ENCODE data around the gene TAF6.

TAF6 gene

GRCh38 chr7:100093054-100093453 lies 26.1 kb downstream of the TAF6 start:
- ATAC-seq (ENCODE audit: low read depth) (no peak), DNase-seq (ENCODE audit: low spot score) (no peak)
- H3K36me3 ChIP-seq (ENCODE audit: low read depth) = peaks cover 79% of the 10 kb centered on the region
- H3K4me3 ChIP-seq (ENCODE audit: severe bottlenecking) = no peak overlapping the region
- H3K27me3 ChIP-seq (ENCODE audit: insufficient read depth, poor library complexity, severe bottlenecking) = no peaks in the 10 kb centered on the region
- TF ChIP-seq, protein P1, sequence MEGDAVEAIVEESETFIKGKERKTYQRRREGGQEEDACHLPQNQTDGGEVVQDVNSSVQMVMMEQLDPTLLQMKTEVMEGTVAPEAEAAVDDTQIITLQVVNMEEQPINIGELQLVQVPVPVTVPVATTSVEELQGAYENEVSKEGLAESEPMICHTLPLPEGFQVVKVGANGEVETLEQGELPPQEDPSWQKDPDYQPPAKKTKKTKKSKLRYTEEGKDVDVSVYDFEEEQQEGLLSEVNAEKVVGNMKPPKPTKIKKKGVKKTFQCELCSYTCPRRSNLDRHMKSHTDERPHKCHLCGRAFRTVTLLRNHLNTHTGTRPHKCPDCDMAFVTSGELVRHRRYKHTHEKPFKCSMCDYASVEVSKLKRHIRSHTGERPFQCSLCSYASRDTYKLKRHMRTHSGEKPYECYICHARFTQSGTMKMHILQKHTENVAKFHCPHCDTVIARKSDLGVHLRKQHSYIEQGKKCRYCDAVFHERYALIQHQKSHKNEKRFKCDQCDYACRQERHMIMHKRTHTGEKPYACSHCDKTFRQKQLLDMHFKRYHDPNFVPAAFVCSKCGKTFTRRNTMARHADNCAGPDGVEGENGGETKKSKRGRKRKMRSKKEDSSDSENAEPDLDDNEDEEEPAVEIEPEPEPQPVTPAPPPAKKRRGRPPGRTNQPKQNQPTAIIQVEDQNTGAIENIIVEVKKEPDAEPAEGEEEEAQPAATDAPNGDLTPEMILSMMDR (IDR thresholded peaks at IDR 0.05; ENCODE audit: poor library complexity, severe bottlenecking) = no peak
- H3K4me1 ChIP-seq (ENCODE audit: insufficient read depth, poor library complexity, severe bottlenecking) = peaks cover 4% of the 10 kb centered on the region
- no peak overlapping the region for H3K27ac ChIP-seq (ENCODE audit: poor library complexity, severe bottlenecking)
- no peaks in the 10 kb centered on the region for H3K9me3 ChIP-seq (ENCODE audit: severe bottlenecking)

DNA sequence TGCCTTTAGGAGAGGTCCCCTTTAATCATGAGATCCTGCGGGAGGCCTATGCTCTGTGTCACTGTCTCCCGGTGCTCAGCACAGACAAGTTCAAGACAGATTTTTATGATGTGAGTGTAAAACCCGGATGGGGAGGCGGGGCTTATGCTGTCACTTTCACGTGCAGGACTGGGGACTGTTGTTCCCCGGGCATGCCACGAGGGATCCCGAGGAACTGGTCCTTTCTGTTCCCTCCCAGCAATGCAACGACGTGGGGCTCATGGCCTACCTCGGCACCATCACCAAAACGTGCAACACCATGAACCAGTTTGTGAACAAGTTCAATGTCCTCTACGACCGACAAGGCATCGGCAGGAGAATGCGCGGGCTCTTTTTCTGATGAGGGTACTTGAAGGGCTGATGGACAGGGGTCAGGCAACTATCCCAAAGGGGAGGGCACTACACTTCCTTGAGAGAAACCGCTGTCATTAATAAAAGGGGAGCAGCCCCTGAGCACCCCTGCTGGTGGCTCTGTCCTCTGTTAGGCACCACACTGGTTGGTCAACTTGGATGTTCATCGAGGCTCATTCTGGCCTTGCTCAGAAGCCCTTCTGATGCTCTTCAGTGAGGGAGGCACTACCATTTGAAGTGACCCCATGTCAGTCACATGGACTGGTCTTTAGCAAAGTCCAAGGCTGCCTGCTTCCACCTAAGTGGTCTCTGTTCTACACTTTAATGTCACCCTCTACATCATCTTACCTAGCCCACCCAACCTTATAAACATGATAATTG lies 27.6 kb downstream of the TAF6 start:
- H3K4me1 ChIP-seq (ENCODE audit: insufficient read depth, poor library complexity, severe bottlenecking) = peaks cover 15% of the 10 kb centered on the region
- DNase-seq (ENCODE audit: low spot score) = no peak
- no peak overlapping the region for H3K4me3 ChIP-seq (ENCODE audit: severe bottlenecking)
- no peaks in the 10 kb centered on the region for H3K9me3 ChIP-seq (ENCODE audit: severe bottlenecking)
- peak; percentile 22 for ATAC-seq (ENCODE audit: low read depth)
- H3K27ac ChIP-seq (ENCODE audit: poor library complexity, severe bottlenecking) = peak overlapping the region; percentile 90
- peaks cover 65% of the 10 kb centered on the region for H3K36me3 ChIP-seq (ENCODE audit: low read depth)
- no peaks in the 10 kb centered on the region for H3K27me3 ChIP-seq (ENCODE audit: insufficient read depth, poor library complexity, severe bottlenecking)
- TF ChIP-seq, protein P1 (IDR thresholded peaks at IDR 0.05; ENCODE audit: poor library complexity, severe bottlenecking) = no peak

- Histone ChIP-seq H3K36me3 (ENCODE audit: low read depth) (peaks cover 57% of the 10 kb centered on the region), H3K4me1 (ENCODE audit: insufficient read depth, poor library complexity, severe bottlenecking) (peaks cover 15% of the 10 kb centered on the region), H3K27ac (ENCODE audit: poor library complexity, severe bottlenecking) (peak overlapping the region; percentile 90), H3K9me3 (ENCODE audit: severe bottlenecking) (no peaks in the 10 kb centered on the region), H3K4me3 (ENCODE audit: severe bottlenecking) (no peak overlapping the region), H3K27me3 (ENCODE audit: insufficient read depth, poor library complexity, severe bottlenecking) (no peaks in the 10 kb centered on the region)
- ATAC-seq (ENCODE audit: low read depth) (peak; percentile 4; the same call in 1 of the 3 replicates), DNase-seq (ENCODE audit: low spot score) (no peak)
- TF ChIP-seq, protein P1 (IDR thresholded peaks at IDR 0.05; ENCODE audit: poor library complexity, severe bottlenecking) = no peak
Measured at GRCh38 chr7:100090527-100091410, 28.4 kb downstream of the TAF6 start.

DNA sequence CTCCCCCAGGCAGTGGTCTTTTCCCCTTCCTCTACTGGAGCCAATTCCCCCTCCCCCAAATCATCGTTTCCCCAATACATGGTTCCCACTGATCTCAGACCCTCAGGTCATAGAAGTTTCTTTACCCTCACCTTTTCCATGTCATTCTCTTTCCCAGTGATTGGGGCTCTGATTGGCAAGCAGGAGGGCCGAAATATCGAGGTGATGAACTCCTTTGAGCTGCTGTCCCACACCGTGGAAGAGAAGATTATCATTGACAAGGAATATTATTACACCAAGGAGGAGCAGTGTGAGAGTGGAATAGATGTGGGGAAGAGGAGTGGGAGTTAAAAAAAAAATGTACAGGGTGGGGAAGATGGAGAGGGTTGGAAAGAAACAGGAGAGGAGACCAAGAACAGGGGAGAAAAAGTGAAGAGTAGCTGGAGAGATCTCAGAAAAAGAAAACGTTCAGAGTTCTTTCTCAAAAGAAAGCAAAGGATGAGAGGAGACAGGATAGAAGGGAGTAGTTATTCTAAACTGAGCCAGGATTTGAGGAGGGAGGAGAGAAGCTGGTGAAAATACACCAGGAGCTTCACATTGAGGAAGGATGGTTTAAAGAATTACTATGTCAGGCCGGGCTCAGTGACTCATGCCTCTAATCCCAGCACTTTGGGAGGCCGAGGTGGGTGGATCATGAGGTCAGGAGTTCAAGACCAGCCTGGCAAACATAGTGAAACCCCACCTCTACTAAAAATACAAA lies 29.5 kb downstream of the TAF6 start:
- Histone ChIP-seq H3K4me1 (ENCODE audit: insufficient read depth, poor library complexity, severe bottlenecking) (peaks cover 15% of the 10 kb centered on the region), H3K27ac (ENCODE audit: poor library complexity, severe bottlenecking) (peak overlapping the region; percentile 90), H3K9me3 (ENCODE audit: severe bottlenecking) (no peaks in the 10 kb centered on the region), H3K4me3 (ENCODE audit: severe bottlenecking) (peak overlapping the region; percentile 56), H3K36me3 (ENCODE audit: low read depth) (peaks cover 45% of the 10 kb centered on the region), H3K27me3 (ENCODE audit: insufficient read depth, poor library complexity, severe bottlenecking) (no peaks in the 10 kb centered on the region)
- DNase-seq (ENCODE audit: low spot score) = no peak
- TF ChIP-seq, protein P1 (IDR thresholded peaks at IDR 0.05; ENCODE audit: poor library complexity, severe bottlenecking) = no peak
- no peak for ATAC-seq (ENCODE audit: low read depth)
